ENCODE measurements around the gene CMSS1. TPM values are rescaled to one million over a fixed set of nuclear protein-coding genes. Genes with fewer than 3 reads are reported as not detected.

The CMSS1 gene
- polyA plus RNA-seq, 1 of the 3 experiments (the other 2 are of a cell fraction): 9.1 TPM

- no peak for DNase-seq
- no peaks in the 10 kb centered on the region for H3K79me2 ChIP-seq (ENCODE audit: insufficient read depth)
- no peak overlapping the region for H3K4me3 ChIP-seq (ENCODE audit: low read depth in 2 of 2, low read length in 1 of 2)
- no peaks in the 10 kb centered on the region for H4K20me1 ChIP-seq (ENCODE audit: insufficient read depth)
- no peaks in the 10 kb centered on the region for H3K27me3 ChIP-seq (ENCODE audit: insufficient read depth)
- no peaks in the 10 kb centered on the region for H3F3A ChIP-seq (replicated peaks; ENCODE audit: insufficient read depth)
- no peak overlapping the region for H3K27ac ChIP-seq (ENCODE audit: low read depth in 2 of 2, low read length in 1 of 2)
- H2AFZ ChIP-seq (ENCODE audit: low read depth): no peak overlapping the region
- no peaks in the 10 kb centered on the region for H3K9me2 ChIP-seq
- ChIA-PET POLR2A (no interaction called here), CTCF (interaction anchor here (1.3 kb wide), 1 partner anchor 38 kb away, joined by 3 read pairs; no protein-coding TSS in a partner anchor)
- no peak overlapping the region for H3K9ac ChIP-seq
- H3K36me3 ChIP-seq (replicated peaks in 1 of 2; ENCODE audit: control insufficient read depth in 1 of 2, insufficient read depth in 2 of 2, low read length in 1 of 2): no peaks in the 10 kb centered on the region
- TF ChIP-seq RFX5 (IDR thresholded peaks at IDR 0.05; ENCODE audit: low read length): no peak
- TF ChIP-seq GABPA (IDR thresholded peaks at IDR 0.05; ENCODE audit: low read depth): no peak
- no peak for TF ChIP-seq EZH2phosphoT487 (IDR thresholded peaks at IDR 0.05; ENCODE audit: borderline replicate concordance, low read depth)
- TF ChIP-seq SIN3A (IDR thresholded peaks at IDR 0.05; ENCODE audit: borderline replicate concordance, low read depth, low read length): no peak
- TF ChIP-seq JUND (IDR thresholded peaks at IDR 0.05): no peak
- TF ChIP-seq NFIC (IDR thresholded peaks at IDR 0.05; ENCODE audit: borderline replicate concordance): no peak
- TF ChIP-seq SMC3 (IDR thresholded peaks at IDR 0.05; ENCODE audit: low read depth, low read length): no peak
- TF ChIP-seq YY1 (IDR thresholded peaks at IDR 0.05; ENCODE audit: low read depth): no peak
- no peak for TF ChIP-seq ZBTB33 (IDR thresholded peaks at IDR 0.05; ENCODE audit: borderline replicate concordance, low read depth)
- no peak for TF ChIP-seq NRF1 (IDR thresholded peaks at IDR 0.05; ENCODE audit: low read depth, low read length)
- no peak for TF ChIP-seq RXRA (IDR thresholded peaks at IDR 0.05; ENCODE audit: borderline replicate concordance, low read depth)
- TF ChIP-seq EP300 (IDR thresholded peaks at IDR 0.05; ENCODE audit: borderline replicate concordance in 1 of 2, low read depth in 1 of 2, low read length in 1 of 2): no peak
- TF ChIP-seq, protein P1, sequence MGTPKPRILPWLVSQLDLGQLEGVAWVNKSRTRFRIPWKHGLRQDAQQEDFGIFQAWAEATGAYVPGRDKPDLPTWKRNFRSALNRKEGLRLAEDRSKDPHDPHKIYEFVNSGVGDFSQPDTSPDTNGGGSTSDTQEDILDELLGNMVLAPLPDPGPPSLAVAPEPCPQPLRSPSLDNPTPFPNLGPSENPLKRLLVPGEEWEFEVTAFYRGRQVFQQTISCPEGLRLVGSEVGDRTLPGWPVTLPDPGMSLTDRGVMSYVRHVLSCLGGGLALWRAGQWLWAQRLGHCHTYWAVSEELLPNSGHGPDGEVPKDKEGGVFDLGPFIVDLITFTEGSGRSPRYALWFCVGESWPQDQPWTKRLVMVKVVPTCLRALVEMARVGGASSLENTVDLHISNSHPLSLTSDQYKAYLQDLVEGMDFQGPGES (IDR thresholded peaks at IDR 0.05; ENCODE audit: low read depth, low read length): no peak
- H3K4me2 ChIP-seq: no peak overlapping the region
- no peaks in the 10 kb centered on the region for H3K9me3 ChIP-seq
- H3K4me1 ChIP-seq (ENCODE audit: control insufficient read depth in 1 of 2, insufficient read depth in 2 of 2, low read depth in 1 of 2, low read length in 1 of 2): peaks cover 0 to 12% of the 10 kb centered on the region in 2 experiments; a peak in 2 of 4 replicates
- 91% methylated on average over 5 of the region's 5 CpGs for WGBS (ENCODE audit: low lambda C conversion rate)
Measured at GRCh38 chr3:100120693-100121092, 303.0 kb downstream of the CMSS1 start.

- 98% methylated on average over 2 of the region's 2 CpGs for WGBS (ENCODE audit: low lambda C conversion rate)
- TF ChIP-seq, protein P1 (IDR thresholded peaks at IDR 0.05; ENCODE audit: low read depth, low read length): no peak
- TF ChIP-seq FOSL2 (IDR thresholded peaks at IDR 0.05; ENCODE audit: borderline replicate concordance, low read depth): no peak
- TF ChIP-seq EZH2phosphoT487 (IDR thresholded peaks at IDR 0.05; ENCODE audit: borderline replicate concordance, low read depth): no peak
- no peak for TF ChIP-seq RXRA (IDR thresholded peaks at IDR 0.05; ENCODE audit: borderline replicate concordance, low read depth)
- TF ChIP-seq, protein P2, sequence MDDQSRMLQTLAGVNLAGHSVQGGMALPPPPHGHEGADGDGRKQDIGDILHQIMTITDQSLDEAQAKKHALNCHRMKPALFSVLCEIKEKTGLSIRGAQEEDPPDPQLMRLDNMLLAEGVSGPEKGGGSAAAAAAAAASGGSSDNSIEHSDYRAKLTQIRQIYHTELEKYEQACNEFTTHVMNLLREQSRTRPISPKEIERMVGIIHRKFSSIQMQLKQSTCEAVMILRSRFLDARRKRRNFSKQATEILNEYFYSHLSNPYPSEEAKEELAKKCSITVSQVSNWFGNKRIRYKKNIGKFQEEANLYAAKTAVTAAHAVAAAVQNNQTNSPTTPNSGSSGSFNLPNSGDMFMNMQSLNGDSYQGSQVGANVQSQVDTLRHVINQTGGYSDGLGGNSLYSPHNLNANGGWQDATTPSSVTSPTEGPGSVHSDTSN (IDR thresholded peaks at IDR 0.05): no peak
- TF ChIP-seq FOXM1 (IDR thresholded peaks at IDR 0.05; ENCODE audit: low read depth): no peak
- no peak for TF ChIP-seq RFX5 (IDR thresholded peaks at IDR 0.05; ENCODE audit: low read length)
- TF ChIP-seq, protein P3, sequence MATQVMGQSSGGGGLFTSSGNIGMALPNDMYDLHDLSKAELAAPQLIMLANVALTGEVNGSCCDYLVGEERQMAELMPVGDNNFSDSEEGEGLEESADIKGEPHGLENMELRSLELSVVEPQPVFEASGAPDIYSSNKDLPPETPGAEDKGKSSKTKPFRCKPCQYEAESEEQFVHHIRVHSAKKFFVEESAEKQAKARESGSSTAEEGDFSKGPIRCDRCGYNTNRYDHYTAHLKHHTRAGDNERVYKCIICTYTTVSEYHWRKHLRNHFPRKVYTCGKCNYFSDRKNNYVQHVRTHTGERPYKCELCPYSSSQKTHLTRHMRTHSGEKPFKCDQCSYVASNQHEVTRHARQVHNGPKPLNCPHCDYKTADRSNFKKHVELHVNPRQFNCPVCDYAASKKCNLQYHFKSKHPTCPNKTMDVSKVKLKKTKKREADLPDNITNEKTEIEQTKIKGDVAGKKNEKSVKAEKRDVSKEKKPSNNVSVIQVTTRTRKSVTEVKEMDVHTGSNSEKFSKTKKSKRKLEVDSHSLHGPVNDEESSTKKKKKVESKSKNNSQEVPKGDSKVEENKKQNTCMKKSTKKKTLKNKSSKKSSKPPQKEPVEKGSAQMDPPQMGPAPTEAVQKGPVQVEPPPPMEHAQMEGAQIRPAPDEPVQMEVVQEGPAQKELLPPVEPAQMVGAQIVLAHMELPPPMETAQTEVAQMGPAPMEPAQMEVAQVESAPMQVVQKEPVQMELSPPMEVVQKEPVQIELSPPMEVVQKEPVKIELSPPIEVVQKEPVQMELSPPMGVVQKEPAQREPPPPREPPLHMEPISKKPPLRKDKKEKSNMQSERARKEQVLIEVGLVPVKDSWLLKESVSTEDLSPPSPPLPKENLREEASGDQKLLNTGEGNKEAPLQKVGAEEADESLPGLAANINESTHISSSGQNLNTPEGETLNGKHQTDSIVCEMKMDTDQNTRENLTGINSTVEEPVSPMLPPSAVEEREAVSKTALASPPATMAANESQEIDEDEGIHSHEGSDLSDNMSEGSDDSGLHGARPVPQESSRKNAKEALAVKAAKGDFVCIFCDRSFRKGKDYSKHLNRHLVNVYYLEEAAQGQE (IDR thresholded peaks at IDR 0.05; ENCODE audit: low read depth, low read length): no peak
- no peak for TF ChIP-seq SMC3 (IDR thresholded peaks at IDR 0.05; ENCODE audit: low read depth, low read length)
- Histone ChIP-seq H3K36me3 (replicated peaks in 1 of 2; ENCODE audit: control insufficient read depth in 1 of 2, insufficient read depth in 2 of 2, low read length in 1 of 2) (no peaks in the 10 kb centered on the region), H3K27ac (ENCODE audit: low read depth in 2 of 2, low read length in 1 of 2) (no peak overlapping the region), H2AFZ (ENCODE audit: low read depth) (no peak overlapping the region), H3K4me3 (ENCODE audit: low read depth in 2 of 2, low read length in 1 of 2) (no peak overlapping the region), H3K9me3 (no peaks in the 10 kb centered on the region), H3F3A (replicated peaks; ENCODE audit: insufficient read depth) (no peaks in the 10 kb centered on the region), H3K9me2 (no peaks in the 10 kb centered on the region), H3K9ac (no peak overlapping the region), H4K20me1 (ENCODE audit: insufficient read depth) (no peaks in the 10 kb centered on the region), H3K27me3 (ENCODE audit: insufficient read depth) (no peaks in the 10 kb centered on the region), H3K79me2 (ENCODE audit: insufficient read depth) (no peaks in the 10 kb centered on the region), H3K4me1 (ENCODE audit: control insufficient read depth in 1 of 2, insufficient read depth in 2 of 2, low read depth in 1 of 2, low read length in 1 of 2) (peaks cover 0 to 17% of the 10 kb centered on the region in 2 experiments; a peak in 2 of 4 replicates), H3K4me2 (no peak overlapping the region)
- POLR2A ChIA-PET: no interaction called here
- CTCF ChIA-PET: no interaction called here
- DNase-seq: no peak
Measured at GRCh38 chr3:100122321-100122720, 304.7 kb downstream of the CMSS1 start.

All from SK-N-SH (cell line).